ENCODE results near the gene AMH.

Gene AMH

DNA sequence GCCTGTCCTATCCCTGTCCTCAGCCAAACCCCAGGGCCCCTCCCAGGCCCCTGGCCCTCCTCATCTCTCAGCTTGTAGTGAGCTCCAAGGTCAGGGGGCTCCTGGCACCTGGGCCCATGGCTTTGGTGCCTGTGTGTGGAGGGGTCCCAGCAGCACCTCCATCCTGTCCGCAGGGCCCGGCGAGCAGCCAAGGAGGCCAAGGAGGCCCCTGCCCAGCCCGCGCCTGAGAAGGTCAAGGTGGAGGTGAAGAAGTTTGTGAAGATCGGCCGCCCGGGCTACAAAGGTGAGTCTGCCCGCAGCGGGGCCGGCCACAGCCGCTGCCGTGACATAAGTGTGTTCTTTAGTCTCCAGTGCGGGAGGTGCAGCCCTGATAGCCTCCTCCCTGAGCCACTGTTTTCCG lies 3.9 kb upstream of the AMH start:
- DNase-seq: no peak
- in situ Hi-C loops (cut with MboI; ENCODE audit: low pct_unique_long_range_greater_than_20kb, low sequenced_read_pairs): no loop called here

DNA sequence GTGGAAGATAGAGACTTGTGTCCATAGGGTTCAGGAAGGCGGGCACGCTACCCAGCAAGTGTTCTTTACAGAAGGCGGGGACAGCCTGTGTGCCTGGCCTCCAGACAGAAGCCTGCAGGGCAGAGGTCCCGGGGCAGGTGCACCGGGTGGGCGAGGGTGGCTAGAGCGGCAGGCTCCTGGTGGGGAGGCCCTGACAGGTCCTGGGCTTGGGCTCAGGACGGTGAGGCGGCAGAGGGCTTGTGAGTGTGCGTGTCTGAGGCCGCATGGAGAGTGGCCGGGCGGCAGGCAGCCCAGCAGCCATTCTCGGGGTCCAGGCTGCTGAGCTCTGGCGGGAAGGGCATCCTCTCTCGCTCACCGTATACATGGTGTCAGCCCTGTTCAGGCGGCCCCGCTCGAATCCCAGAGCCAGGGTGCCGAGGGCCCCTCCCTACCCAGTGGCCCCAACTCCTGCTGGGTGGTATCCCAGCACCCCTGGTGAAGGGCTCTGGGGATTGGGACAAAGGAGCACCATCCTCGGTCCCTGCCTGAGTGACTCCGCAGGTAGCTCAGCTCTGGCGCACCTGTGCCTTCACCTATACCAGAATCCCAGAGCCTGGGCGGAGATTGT lies 3.0 kb upstream of the AMH start:
- in situ Hi-C loops (cut with MboI; ENCODE audit: low pct_unique_long_range_greater_than_20kb, low sequenced_read_pairs): no loop called here
- no peak for DNase-seq

DNA sequence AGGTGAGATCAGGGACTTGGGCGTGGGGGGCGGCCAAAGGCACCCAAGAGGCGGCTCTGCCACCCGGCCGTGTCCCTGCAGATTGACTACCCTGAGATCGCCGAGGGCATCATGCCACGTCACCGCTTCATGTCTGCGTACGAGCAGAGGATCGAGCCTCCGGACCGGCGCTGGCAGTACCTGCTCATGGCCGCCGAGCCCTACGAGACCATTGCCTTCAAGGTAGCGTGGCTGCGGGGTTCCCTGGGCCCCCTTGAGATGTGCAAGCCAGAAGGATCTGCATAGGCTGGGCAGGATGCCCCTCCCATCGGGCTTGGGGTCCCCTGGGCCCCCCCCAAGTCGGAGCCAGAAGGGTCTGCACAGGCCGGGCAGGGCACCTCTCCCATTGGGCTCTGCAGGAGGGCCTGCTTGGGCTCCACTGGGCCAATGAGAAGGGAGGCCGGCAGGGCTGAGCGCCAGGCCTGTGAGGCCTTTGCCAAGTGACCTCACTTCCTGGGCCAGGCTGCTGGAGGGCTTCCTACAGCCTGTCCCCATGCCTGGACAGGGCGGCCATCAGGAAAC lies 2.2 kb upstream of the AMH start:
- in situ Hi-C loops (cut with MboI; ENCODE audit: low pct_unique_long_range_greater_than_20kb, low sequenced_read_pairs): no loop called here
- DNase-seq: no peak

DNA sequence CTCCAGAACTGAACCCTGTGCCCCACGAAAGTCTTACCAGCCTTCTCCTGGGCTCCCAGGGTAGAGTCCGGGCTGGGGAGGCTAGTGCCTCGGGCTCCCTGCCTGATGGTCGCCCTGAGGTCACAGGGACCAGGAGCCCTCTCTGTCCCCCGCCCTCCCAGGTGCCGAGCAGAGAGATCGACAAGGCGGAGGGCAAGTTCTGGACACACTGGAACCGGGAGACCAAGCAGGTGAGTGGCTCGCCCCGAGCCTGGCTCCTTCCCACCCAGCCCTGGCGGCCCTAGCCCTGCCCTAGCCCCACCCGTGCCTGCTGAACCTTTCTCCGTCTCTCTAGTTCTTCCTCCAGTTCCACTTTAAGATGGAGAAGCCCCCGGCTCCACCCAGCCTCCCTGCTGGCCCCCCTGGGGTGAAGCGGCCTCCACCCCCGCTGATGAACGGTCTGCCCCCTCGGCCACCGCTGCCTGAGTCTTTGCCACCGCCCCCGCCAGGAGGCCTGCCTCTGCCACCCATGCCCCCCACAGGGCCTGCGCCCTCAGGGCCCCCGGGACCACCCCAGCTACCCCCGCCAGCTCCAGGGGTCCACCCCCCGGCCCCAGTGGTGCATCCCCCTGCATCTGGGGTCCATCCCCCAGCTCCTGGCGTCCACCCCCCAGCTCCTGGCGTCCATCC lies 1.6 kb upstream of the AMH start:
- no peak for DNase-seq
- in situ Hi-C loops (cut with MboI; ENCODE audit: low pct_unique_long_range_greater_than_20kb, low sequenced_read_pairs): no loop called here

DNA sequence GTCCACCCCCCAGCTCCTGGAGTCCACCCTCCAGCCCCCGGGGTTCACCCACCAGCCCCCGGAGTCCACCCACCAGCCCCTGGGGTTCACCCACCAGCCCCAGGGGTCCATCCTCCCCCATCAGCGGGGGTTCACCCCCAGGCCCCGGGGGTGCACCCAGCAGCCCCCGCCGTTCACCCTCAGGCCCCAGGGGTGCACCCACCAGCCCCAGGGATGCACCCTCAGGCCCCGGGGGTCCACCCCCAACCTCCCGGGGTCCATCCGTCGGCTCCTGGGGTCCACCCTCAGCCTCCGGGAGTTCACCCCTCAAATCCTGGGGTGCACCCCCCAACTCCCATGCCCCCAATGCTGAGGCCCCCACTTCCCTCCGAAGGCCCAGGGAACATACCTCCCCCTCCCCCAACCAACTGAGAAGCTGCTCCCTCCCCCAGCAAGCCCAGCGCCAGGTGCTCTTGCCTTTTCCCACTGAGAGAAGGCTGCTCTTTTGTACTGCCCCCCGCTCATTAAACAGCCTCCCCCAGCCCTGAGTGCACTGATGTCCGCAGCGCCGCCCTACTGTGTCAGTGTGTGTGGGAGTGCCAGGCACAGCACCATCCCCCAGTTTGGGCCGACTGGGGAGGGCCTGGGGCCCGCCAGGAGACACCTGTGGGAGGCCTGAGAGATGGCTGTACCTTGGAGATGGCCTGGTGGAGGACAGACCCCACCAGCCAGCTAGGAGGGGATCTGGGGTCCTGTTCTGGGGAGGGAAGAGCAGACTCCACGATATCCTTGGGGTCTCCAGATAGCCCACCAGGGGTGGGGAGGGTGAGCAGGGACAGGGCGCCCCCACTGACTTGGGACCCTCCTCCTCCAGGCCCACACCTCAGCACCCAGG lies 750 bp upstream of the AMH start:
- no peak for DNase-seq
- in situ Hi-C loops (cut with MboI; ENCODE audit: low pct_unique_long_range_greater_than_20kb, low sequenced_read_pairs): no loop called here

DNA sequence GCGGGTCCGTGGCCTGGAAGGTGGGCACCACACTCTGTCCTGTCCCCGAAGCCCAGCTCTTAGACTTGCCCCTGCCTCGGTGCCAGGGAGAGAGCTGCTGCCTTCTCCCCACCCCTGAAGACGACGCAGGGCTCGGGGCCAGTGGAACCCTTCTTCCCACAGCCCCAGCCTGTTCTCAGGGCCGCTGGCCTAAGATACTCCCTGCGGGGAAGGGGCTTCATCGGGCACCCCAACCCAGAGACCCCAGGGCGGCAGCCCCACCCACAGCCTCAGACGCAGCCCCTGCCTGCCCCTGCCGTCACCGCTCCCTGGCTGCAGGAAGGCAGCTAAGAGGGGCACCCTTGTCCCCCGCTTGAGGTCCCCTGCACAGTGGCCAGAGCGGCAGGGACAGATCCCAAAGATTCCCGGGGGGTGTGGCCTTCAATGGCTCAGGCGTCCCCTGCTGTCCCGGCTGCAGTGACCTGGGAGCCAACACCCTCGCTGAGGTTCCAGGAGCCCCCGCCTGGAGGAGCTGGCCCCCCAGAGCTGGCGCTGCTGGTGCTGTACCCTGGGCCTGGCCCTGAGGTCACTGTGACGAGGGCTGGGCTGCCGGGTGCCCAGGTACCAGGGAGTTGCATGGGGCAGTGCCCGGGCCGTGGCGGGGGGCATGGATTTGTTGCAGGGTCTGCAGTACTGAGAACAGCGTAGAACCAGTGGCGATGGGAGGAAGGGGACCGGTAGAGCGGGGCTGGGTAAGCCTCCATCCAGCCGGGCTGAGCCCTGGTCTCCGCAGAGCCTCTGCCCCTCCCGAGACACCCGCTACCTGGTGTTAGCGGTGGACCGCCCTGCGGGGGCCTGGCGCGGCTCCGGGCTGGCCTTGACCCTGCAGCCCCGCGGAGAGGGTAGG lies 1.0 kb downstream of the AMH start:
- in situ Hi-C loops (cut with MboI; ENCODE audit: low pct_unique_long_range_greater_than_20kb, low sequenced_read_pairs): no loop called here
- no peak for DNase-seq

DNA sequence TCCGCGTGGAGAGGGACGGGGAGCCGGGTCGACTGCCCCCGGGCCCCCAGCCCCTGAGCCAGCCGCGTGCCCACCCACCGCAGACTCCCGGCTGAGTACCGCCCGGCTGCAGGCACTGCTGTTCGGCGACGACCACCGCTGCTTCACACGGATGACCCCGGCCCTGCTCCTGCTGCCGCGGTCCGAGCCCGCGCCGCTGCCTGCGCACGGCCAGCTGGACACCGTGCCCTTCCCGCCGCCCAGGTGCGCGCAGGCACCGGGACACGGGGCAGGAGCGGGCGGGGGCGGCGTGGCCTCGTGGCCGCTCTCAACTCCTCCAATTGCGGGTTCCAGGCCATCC lies 1.6 kb downstream of the AMH start:
- DNase-seq: no peak
- in situ Hi-C loops (cut with MboI; ENCODE audit: low pct_unique_long_range_greater_than_20kb, low sequenced_read_pairs): no loop called here

DNA sequence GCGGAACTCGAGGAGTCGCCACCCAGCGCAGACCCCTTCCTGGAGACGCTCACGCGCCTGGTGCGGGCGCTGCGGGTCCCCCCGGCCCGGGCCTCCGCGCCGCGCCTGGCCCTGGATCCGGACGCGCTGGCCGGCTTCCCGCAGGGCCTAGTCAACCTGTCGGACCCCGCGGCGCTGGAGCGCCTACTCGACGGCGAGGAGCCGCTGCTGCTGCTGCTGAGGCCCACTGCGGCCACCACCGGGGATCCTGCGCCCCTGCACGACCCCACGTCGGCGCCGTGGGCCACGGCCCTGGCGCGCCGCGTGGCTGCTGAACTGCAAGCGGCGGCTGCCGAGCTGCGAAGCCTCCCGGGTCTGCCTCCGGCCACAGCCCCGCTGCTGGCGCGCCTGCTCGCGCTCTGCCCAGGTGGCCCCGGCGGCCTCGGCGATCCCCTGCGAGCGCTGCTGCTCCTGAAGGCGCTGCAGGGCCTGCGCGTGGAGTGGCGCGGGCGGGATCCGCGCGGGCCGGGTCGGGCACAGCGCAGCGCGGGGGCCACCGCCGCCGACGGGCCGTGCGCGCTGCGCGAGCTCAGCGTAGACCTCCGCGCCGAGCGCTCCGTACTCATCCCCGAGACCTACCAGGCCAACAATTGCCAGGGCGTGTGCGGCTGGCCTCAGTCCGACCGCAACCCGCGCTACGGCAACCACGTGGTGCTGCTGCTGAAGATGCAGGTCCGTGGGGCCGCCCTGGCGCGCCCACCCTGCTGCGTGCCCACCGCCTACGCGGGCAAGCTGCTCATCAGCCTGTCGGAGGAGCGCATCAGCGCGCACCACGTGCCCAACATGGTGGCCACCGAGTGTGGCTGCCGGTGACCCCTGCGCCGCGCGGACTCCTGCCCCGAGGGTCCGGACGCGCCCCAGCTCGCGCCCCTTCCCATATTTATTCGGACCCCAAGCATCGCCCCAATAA lies 2.3 kb downstream of the AMH start:
- DNase-seq: no peak
- in situ Hi-C loops (cut with MboI; ENCODE audit: low pct_unique_long_range_greater_than_20kb, low sequenced_read_pairs): no loop called here

DNA sequence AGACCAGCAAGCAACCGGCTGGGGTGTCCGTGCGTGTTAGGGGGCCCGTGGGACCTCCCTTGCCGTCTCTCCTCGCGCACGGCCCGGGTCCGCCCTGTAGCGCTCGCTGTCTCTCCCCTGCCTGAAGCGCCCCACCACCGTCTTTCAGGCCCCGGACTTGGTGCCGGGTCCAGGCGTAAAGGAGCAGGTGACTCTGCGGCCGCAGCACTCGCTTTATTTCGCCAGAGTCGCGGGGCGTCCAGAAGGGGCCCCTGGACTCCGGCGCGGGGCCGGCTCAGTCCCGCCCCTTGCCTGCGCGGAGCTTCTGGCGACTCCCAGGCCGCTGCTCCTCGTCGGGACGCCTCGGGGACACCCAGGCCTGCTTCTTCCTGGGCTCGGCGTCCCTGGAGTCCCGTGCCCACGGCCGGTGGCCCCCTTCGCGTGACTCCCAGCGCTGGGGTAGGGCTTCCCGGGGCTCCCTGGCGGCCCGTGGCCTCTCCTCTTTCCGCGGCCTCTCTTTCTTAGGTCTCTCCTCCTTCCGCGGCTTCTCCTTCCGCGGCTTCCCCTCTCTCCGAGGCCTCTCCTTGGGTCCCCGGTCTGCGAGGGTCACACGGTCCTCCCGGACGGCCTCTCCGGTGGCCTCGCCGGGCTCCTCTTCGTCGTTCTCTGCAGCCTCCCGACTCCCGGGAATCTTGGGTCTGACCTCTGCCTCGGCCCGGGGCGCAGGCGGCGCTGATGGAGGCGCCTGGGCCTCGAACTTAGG lies 3.1 kb downstream of the AMH start:
- in situ Hi-C loops (cut with MboI; ENCODE audit: low pct_unique_long_range_greater_than_20kb, low sequenced_read_pairs): no loop called here
- DNase-seq: no peak

DNA sequence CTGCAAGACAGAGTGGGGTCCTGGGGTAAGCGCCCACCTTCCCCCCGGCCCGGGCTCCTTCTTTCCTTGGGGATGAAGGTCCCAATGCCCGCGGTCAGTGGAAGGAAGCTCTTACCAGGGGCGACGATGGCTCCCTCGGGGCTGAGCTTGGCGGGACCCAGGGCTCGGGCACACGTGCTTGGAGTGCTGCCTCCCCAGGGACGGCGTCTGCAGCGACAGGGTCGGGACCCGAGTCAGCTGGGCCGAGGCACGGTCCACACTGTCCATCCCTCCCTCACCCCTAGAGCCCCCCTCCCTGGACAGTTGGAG lies 3.6 kb downstream of the AMH start:
- no peak for DNase-seq
- in situ Hi-C loops (cut with MboI; ENCODE audit: low pct_unique_long_range_greater_than_20kb, low sequenced_read_pairs): no loop called here

DNA sequence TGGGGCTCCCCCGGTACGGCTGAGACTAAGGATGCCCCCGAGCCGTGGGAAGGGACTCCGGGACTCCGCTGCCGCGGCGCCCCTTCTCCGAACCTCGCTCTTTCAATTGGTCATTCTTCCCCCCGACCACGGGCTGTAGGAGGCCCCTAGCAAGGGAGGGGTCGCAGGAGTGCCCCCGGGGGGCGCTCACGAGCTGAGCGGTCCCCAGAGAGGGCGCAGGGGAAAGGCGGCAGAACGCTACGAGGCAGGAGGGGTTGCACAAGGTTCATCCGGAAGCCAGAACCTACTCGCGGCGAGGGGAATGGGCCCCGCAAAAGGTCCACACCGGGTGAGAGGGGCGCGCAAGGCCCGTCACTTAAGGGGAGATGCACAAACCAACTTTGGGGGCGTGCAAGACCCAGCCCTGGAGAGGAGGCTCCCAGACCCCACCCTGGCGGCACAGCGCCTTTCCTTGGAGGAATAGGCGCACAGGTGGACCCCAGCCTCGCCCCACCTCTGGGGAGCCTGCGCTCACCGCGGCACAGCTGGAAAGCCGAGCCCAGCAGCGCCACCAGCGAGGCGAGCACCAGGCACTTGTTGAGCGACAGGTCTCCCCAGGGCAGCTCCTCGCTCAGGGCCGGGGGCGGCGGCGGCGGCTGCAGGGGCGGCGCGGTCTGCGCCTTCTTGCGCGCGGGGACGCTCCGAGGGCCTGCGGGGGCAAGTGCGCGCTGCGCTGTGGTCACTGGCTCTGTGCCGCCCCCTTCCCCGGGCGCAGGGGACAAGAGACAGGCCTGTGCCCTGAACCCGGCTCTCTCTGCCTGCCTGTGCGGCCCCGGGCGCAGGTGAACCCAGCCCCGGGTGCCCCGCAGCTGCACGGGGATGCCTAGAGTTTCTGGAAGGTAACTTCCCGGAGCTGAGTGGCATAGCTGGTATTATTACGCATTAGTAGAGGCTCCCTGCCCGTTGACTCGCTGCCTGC lies 4.3 kb downstream of the AMH start:
- DNase-seq: no peak

DNA sequence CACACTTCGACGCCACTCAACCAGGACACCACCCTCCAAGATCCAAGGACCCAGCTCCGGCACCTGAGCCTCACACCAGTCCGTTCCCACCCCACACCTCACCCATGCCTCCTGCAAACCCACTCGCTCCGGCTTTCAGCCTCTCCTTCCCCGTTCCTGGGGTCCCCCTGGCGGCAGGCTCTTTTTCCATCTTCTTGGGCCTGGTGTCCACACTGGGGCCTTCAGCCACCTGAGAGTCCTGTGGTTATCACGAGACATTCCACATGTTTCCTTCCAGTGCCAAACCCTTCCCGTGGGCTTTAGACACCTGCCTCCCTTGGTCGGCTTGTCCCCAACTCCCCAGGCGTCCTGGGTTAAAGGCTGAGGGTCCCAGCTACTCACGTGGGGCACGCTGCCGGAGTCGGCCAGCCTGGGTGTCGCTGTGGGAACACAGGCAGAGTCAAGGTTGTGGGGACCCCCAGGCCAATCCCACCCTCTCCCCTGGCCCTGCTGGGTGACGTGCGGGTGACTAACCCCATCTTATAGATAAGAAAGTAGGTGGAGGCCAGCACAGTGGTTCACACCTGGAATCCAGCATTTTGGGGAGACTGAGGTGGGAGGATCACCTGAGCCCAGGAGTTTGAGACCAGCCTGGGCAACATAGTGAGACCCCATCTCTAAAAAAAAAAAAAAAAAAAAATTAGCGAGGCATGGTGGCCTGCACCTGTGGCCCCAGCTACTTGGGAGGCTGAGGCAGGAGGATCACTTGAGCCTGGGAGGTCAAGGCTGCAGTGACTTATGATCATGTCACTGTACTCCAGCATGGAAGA lies 5.1 kb downstream of the AMH start:
- no peak for DNase-seq
- in situ Hi-C loops (cut with MboI; ENCODE audit: low pct_unique_long_range_greater_than_20kb, low sequenced_read_pairs): no loop called here

More for the DNA sequence above, 4.3 kb downstream of the AMH start:
- in situ Hi-C loops (cut with MboI; ENCODE audit: low pct_unique_long_range_greater_than_20kb, low sequenced_read_pairs): no loop called here

DNA sequence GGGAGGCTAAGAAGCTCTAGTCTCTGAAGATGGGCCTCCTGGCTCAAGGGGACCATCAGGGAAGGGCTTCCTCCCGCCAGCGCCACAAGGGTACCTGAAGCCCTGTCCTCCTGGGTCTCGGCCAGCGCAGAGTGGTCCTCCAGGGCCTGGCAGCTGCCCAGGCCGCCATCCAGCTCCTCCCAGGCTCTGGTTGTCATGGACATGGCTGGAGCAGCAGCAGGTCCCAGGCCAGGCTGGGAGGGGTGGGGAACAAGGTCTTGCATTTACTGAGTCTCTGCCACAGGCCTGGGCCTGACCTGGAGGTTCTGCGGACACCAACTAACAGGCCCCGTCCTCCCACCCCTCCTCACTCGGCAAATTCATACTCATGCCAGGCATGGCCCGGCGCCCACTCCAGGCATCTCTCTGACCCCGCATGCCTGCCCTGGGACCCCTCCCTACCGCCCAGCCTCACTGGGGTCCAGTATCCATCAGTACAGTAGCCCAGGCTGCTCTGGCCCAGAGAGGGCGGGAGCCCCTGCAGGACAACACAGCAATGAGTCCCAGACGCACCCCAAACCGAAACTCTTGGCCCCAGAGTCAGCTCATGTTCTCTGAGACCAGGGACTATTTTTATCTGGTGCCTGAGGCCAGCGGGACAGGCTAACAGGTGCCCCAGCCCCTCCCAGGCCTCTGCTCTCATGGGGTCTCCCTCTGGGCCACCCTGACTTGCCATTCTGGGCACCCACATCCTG lies 6.2 kb downstream of the AMH start:
- in situ Hi-C loops (cut with MboI; ENCODE audit: low pct_unique_long_range_greater_than_20kb, low sequenced_read_pairs): no loop called here
- no peak for DNase-seq

DNA sequence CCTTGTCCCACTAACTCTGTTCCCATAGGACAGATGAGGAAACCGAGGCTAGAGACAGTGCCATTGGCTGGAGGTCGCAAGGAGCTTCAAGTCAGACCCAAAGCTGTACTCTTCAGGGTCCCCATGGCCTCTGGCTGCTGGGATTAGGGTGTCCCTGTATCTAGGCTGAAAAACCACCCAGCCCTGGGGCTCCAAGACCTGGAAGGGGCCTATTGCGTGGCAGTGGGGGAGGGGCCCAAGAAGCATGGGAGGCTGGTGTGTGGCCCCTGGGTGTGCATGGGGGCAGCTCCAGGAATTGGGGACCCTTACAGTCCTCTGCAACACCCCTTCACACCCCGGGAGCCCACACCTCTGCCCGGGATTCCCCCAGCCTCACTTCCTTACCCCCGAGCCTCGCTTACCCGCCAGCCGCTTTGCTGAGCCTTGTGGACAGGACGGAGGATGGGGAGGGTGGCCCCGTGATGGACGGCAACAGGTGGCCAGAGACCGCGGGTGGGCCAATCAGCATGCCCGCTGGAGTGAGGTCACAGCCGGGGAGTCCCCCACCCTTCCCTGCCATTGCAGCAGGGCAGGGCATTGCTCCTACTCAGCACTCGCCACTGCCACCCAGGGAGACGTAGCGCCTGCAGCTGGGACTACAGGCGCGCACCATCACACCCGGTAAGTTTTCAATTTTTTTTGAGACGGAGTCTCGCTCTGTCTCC lies 7.0 kb downstream of the AMH start, which contains the start of gene JSRP1:
Gene JSRP1 (minus strand): TSS at position 436 of the 704 bp plus-strand sequence. CDS start 1,103 bp downstream, outside the sequence.
- DNase-seq: no peak
- in situ Hi-C loops (cut with MboI; ENCODE audit: low pct_unique_long_range_greater_than_20kb, low sequenced_read_pairs): no loop called here

DNA sequence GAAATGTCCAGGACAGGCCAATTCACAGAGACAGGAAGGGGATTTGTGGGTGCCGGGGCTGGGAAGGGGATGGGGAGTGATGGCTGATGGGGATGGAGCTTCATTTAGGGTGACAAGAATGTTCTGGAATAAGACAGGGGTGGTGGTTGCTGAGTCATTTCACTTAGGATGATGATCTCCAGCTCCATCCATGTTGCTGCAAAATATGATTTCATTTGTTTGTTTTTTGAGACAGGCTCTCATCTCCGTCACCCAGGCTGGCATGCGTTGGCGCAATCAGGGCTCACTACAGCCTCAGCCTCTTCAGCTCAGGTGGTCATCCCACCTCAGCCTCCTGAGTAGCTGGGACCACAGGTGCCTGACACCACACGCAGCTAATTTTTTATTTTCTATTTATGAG lies 10.2 kb downstream of the AMH start:
- DNase-seq: no peak
- in situ Hi-C loops (cut with MboI; ENCODE audit: low pct_unique_long_range_greater_than_20kb, low sequenced_read_pairs): no loop called here
